GM12873 (cell line): ENCODE measurements around the gene GNB1L.

Source experiments
- CTCF ChIP-seq: IDR thresholded peaks from 2 replicates; pipeline ENCODE4 v1.5.1; 2012; ENCODE audit warnings: low read depth, mild to moderate bottlenecking, moderate library complexity, low read length, control low read depth; ENCODE audit not compliant: insufficient read depth; ENCODE audit errors: missing control alignments

Gene GNB1L

GRCh38 chr22:19785461-19786263, 69.0 kb downstream of the GNB1L start:
- TF ChIP-seq CTCF: no peak

- no peak for TF ChIP-seq CTCF
Measured at GRCh38 chr22:19784384-19785175, 70.1 kb downstream of the GNB1L start.

- no peak for TF ChIP-seq CTCF
Measured at GRCh38 chr22:19783586-19784383, 70.9 kb downstream of the GNB1L start.

- TF ChIP-seq CTCF: no peak
Measured at GRCh38 chr22:19782533-19782932, 72.1 kb downstream of the GNB1L start.

- TF ChIP-seq CTCF: no peak
Measured at GRCh38 chr22:19779685-19780268, 74.9 kb downstream of the GNB1L start.

- TF ChIP-seq CTCF: no peak
Measured at GRCh38 chr22:19779011-19779421, 75.7 kb downstream of the GNB1L start.
